ENCODE results near the gene MRC1. TPM values are rescaled to one million over a fixed set of nuclear protein-coding genes. Genes with fewer than 3 reads are reported as not detected.

The MRC1 gene
- total RNA-seq, 1 experiment from 2014 or later, result 0.37 TPM

- no peak overlapping the region for H3K4me2 ChIP-seq (ENCODE audit: low read length)
- no peaks in the 10 kb centered on the region for H3K27me3 ChIP-seq (ENCODE audit: insufficient read depth, low read length)
- no TSS peak for BruUV-seq (replicated peaks)
- DNase-seq (ENCODE audit: low read depth, low spot score) (no peak), ATAC-seq (no peak)
- H3K27ac ChIP-seq (ENCODE audit: low read depth, low read length), result no peak overlapping the region
- TF ChIP-seq FOSL1 (IDR thresholded peaks at IDR 0.05; ENCODE audit: low read depth) (no peak), TCF7L2 (IDR thresholded peaks at IDR 0.05; ENCODE audit: borderline replicate concordance, extremely low read depth, insufficient read depth, insufficient read length) (no peak), EZH2phosphoT487 (IDR thresholded peaks at IDR 0.05; ENCODE audit: borderline replicate concordance) (no peak), ZNF274 (IDR thresholded peaks at IDR 0.05; ENCODE audit: low read depth, low read length) (no peak), ZFX (IDR thresholded peaks at IDR 0.05) (no peak), POLR2A (IDR thresholded peaks at IDR 0.05; ENCODE audit: borderline replicate concordance, extremely low read depth, insufficient read depth, insufficient read length) (no peak)
- TF ChIP-seq, protein P1, sequence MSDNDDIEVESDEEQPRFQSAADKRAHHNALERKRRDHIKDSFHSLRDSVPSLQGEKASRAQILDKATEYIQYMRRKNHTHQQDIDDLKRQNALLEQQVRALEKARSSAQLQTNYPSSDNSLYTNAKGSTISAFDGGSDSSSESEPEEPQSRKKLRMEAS (IDR thresholded peaks at IDR 0.05), result no peak
- no peaks in the 10 kb centered on the region for H3K36me3 ChIP-seq (ENCODE audit: control insufficient read depth in 1 of 2, insufficient read depth in 2 of 2, low read length in 2 of 2)
- no peaks in the 10 kb centered on the region for H3K4me1 ChIP-seq (ENCODE audit: control insufficient read depth in 1 of 2, insufficient read depth in 2 of 2, low read length in 2 of 2)
- CTCF ChIA-PET, result no interaction called here
- intact Hi-C loops (cut with micrococcal nuclease), result no loop called here
- H3K9ac ChIP-seq (ENCODE audit: low read length), result no peak overlapping the region
- no peaks in the 10 kb centered on the region for H4K20me1 ChIP-seq (ENCODE audit: insufficient read depth)
- H3K9me2 ChIP-seq (ENCODE audit: insufficient read depth), result no peaks in the 10 kb centered on the region
- H3K9me3 ChIP-seq (ENCODE audit: control insufficient read depth in 1 of 2, insufficient read depth in 1 of 2, low read depth in 1 of 2, low read length in 2 of 2), result no peaks in the 10 kb centered on the region
- POLR2A ChIA-PET, result no interaction called here
- no peak overlapping the region for H3K4me3 ChIP-seq (replicated peaks in 1 of 2; ENCODE audit: low read depth in 1 of 2, low read length in 2 of 2)
- H2AFZ ChIP-seq (ENCODE audit: low read depth, low read length, poor library complexity, severe bottlenecking), result no peak overlapping the region
- RAD21 ChIA-PET (ENCODE audit: low non-redundant PET in 1 of 2, low total read pairs in 2 of 2, uncharacterized antibody in 2 of 2, unreplicated experiment in 2 of 2), result no interaction called here
- H3K79me2 ChIP-seq (ENCODE audit: insufficient read depth, low read length), result no peaks in the 10 kb centered on the region
Measured at GRCh38 chr10:17915181-17915580, 106.0 kb downstream of the MRC1 start.

- ChIA-PET POLR2A (no interaction called here), RAD21 (ENCODE audit: low non-redundant PET in 1 of 2, low total read pairs in 2 of 2, uncharacterized antibody in 2 of 2, unreplicated experiment in 2 of 2) (no interaction called here), CTCF (no interaction called here)
- H3K4me1 ChIP-seq (ENCODE audit: control insufficient read depth in 1 of 2, insufficient read depth in 2 of 2, low read length in 2 of 2), result no peaks in the 10 kb centered on the region
- no peak overlapping the region for H2AFZ ChIP-seq (ENCODE audit: low read depth, low read length, poor library complexity, severe bottlenecking)
- no peaks in the 10 kb centered on the region for H3K9me2 ChIP-seq (ENCODE audit: insufficient read depth)
- no peak overlapping the region for H3K27ac ChIP-seq (ENCODE audit: low read depth, low read length)
- no TSS peak for BruUV-seq (replicated peaks)
- H3K4me3 ChIP-seq (replicated peaks in 1 of 2; ENCODE audit: low read depth in 1 of 2, low read length in 2 of 2), result no peak overlapping the region
- DNase-seq (ENCODE audit: low read depth, low spot score), result no peak
- H4K20me1 ChIP-seq (ENCODE audit: insufficient read depth), result no peaks in the 10 kb centered on the region
- no peaks in the 10 kb centered on the region for H3K36me3 ChIP-seq (ENCODE audit: control insufficient read depth in 1 of 2, insufficient read depth in 2 of 2, low read length in 2 of 2)
- ATAC-seq, result no peak
- TF ChIP-seq EZH2 (IDR thresholded peaks at IDR 0.05), result no peak
- TF ChIP-seq SIN3A (IDR thresholded peaks at IDR 0.05; ENCODE audit: low read depth), result no peak
- TF ChIP-seq SRF (IDR thresholded peaks at IDR 0.05; ENCODE audit: low read depth), result no peak
- no peak for TF ChIP-seq RAD21 (IDR thresholded peaks at IDR 0.05; ENCODE audit: low read depth)
- TF ChIP-seq ZNF274 (IDR thresholded peaks at IDR 0.05; ENCODE audit: low read depth, low read length), result no peak
- no peak for TF ChIP-seq POLR2A (IDR thresholded peaks at IDR 0.05; ENCODE audit: borderline replicate concordance, extremely low read depth, insufficient read depth, insufficient read length)
- TF ChIP-seq, protein P2, sequence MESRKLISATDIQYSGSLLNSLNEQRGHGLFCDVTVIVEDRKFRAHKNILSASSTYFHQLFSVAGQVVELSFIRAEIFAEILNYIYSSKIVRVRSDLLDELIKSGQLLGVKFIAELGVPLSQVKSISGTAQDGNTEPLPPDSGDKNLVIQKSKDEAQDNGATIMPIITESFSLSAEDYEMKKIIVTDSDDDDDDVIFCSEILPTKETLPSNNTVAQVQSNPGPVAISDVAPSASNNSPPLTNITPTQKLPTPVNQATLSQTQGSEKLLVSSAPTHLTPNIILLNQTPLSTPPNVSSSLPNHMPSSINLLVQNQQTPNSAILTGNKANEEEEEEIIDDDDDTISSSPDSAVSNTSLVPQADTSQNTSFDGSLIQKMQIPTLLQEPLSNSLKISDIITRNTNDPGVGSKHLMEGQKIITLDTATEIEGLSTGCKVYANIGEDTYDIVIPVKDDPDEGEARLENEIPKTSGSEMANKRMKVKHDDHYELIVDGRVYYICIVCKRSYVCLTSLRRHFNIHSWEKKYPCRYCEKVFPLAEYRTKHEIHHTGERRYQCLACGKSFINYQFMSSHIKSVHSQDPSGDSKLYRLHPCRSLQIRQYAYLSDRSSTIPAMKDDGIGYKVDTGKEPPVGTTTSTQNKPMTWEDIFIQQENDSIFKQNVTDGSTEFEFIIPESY (IDR thresholded peaks at IDR 0.05; ENCODE audit: extremely low read depth, insufficient replicate concordance, low read length), result no peak
- TF ChIP-seq SP1 (IDR thresholded peaks at IDR 0.05; ENCODE audit: low read depth), result no peak
- H3K79me2 ChIP-seq (ENCODE audit: insufficient read depth, low read length), result no peaks in the 10 kb centered on the region
- intact Hi-C loops (cut with micrococcal nuclease), result no loop called here
- H3K27me3 ChIP-seq (ENCODE audit: insufficient read depth, low read length), result no peaks in the 10 kb centered on the region
- H3K9me3 ChIP-seq (ENCODE audit: control insufficient read depth in 1 of 2, insufficient read depth in 1 of 2, low read depth in 1 of 2, low read length in 2 of 2), result no peaks in the 10 kb centered on the region
- no peak overlapping the region for H3K4me2 ChIP-seq (ENCODE audit: low read length)
- H3K9ac ChIP-seq (ENCODE audit: low read length), result no peak overlapping the region
Measured at GRCh38 chr10:17918187-17918903, 109.2 kb downstream of the MRC1 start.

All from HCT116 (cell line).